WI38 (cell line): ENCODE data around the gene PSD.
"Not testable (repeated sequence)": the region's sequence is repeated elsewhere in the genome, so short reads cannot be mapped to it uniquely, and the experiment has no call there.

Experiments
- H3K4me3 ChIP-seq: 2 replicates; pipeline ENCODE4 v1.5.1; 2011; ENCODE audit warnings: low read depth, mild to moderate bottlenecking, control low read depth, low read length
- TF ChIP-seq, protein P1 (sequence below): IDR thresholded peaks from 2 replicates; pipeline ENCODE4 v1.5.1; 2012; ENCODE audit warnings: low read depth, mild to moderate bottlenecking, control low read depth, low read length

The PSD gene

DNA sequence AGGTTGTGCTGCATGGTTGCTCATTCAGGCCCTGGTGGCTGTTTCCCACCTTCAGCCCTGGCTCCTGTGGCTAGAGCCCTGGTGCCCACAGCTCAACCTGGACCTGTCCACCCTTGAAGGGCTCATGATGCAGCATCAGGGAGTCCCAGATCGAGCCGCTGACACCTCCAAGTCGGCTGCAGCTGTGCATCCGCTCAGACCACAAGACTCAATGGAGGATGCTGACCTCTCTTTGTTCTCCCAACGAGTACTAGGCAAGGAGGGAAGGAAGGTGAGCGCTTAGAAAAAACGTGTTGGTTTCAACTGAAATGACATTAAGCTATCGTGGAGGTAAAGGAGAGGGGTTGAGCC lies 42.2 kb upstream of the PSD start:
- TF ChIP-seq, protein P1, sequence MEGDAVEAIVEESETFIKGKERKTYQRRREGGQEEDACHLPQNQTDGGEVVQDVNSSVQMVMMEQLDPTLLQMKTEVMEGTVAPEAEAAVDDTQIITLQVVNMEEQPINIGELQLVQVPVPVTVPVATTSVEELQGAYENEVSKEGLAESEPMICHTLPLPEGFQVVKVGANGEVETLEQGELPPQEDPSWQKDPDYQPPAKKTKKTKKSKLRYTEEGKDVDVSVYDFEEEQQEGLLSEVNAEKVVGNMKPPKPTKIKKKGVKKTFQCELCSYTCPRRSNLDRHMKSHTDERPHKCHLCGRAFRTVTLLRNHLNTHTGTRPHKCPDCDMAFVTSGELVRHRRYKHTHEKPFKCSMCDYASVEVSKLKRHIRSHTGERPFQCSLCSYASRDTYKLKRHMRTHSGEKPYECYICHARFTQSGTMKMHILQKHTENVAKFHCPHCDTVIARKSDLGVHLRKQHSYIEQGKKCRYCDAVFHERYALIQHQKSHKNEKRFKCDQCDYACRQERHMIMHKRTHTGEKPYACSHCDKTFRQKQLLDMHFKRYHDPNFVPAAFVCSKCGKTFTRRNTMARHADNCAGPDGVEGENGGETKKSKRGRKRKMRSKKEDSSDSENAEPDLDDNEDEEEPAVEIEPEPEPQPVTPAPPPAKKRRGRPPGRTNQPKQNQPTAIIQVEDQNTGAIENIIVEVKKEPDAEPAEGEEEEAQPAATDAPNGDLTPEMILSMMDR = no peak
- H3K4me3 ChIP-seq = peak overlapping the region; percentile 53

DNA sequence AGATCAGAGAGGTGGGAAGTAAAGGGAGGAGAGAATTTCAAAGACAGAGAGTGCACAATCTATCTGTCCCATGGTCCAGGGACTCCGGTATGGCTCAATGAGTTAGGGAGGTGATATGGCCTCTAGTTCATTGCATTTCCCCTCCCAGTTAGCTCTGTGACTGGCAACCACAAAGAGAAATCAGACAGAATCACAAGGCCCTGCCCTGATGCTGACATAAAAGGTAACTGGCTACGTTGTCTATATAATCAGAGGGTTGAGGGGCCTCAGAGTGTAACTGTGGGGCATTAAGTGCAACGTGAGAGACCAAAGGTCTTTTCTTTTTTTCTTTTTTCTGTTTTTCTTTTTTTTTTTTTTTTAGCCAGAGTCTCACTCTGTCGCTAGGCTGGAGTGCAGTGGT lies 40.1 kb upstream of the PSD start:
- TF ChIP-seq, protein P1 = no peak
- H3K4me3 ChIP-seq = no peak overlapping the region

DNA sequence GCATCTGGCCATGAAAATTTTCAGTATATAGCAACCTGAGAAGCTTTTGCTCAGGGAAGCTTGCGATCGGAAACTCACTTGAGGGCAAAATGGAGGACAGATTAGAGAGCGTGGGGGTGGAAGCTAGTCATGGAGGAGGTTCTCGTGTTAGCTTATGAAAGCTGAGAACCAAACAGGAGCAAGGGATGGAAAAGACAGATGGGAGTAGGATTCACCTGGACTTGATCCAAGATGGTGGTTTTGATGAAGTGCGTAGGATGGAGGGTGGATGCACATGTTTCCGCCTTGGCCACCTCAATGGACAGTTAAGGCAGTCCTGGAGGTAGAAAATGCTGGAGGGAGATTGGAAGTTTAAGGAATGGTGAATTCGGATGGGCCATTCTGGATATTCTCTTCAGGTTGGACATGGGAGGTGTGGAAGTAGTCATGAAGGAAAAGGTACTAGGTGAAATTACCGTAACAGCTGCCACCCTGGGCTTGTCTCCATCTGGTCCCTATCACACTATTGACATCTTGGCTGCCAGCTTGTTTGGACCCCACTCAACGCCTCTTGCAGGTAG lies 39.1 kb upstream of the PSD start:
- TF ChIP-seq, protein P1 = no peak
- no peak overlapping the region for H3K4me3 ChIP-seq

DNA sequence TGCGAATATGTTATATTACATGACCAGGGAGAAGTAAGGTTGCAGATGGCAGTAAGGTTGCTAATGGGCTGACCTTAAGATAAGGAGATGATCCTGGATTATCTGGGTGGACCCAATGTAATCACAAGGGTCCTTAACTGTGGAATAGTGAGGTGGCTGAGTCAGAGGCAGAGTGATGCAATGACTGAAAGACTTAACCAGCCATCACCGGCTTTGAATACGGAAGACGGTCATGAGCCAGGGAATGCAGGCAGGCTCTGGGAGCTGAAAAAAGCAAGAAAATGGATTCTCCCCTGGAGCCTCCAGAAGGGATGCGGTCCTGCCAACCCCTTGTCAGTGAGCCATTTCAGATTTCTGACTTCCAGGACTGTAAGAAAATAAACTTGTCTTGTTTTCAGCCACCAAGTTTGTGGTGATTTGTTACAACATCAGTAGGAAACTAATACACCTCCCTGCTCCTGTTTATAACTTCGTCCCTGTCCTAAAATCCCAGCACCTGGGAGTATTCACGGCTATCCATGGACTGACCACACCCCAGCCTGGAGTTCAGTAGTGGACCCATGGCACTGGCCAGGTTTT lies 37.4 kb upstream of the PSD start:
- TF ChIP-seq, protein P1 = no peak

DNA sequence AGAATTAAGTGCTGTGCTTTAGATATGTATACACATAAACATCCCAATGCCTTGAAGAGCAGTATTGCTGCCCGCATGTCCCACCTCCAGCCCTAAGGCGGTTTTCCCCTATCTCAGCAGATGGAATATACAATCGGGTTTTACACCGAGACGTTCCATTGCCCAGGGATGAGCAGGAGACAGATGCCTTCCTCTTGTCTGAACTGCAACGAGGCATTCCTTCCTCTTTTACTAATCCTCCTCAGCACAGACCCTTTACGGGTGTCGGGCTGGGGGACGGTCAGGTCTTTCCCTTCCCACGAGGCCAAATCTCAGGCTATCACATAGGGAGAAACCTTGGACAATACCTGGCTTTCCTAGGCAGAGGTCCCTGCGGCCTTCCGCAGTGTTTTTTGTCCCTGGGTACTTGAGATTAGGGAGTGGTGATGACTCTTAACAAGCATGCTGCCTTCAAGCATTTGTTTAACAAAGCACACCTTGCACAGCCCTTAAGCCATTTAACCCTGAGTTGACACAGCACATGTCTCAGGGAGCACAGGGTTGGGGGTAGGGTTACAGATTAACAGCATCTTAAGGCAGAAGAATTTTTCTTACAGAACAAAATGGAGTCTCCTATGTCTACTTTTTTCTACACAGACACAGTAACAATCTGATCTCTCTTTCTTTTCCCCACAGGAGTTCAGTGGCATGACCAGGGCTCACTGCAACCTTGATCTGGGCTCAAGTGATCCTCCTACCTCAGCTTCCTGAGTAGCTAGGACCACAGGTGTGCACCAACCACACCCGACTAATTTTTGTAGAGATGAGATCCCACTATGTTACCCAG lies 36.3 kb upstream of the PSD start:
- not testable (repeated sequence) for H3K4me3 ChIP-seq

More for the DNA sequence above, 37.4 kb upstream of the PSD start:
- no peak overlapping the region for H3K4me3 ChIP-seq

DNA sequence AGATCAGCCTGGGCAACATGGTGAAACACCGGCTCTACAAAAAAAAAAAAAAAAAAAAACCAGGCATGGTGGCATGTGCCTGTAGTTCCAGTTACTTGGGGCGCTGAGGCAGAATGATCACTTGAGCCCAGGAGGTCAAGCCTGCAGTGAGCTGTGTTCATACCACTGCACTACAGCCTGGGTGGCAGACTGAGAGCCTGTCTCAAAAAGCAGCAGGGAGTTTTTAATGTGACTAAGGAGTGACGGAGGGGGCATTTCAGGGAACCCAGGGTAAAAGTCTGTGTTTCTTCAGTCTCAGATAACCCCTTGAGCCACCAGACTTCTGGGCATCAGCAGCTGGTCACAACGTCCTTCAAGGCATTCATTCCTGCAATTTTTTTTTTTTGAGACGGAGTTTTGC lies 34.9 kb upstream of the PSD start:
- TF ChIP-seq, protein P1 = no peak
- no peak overlapping the region for H3K4me3 ChIP-seq

DNA sequence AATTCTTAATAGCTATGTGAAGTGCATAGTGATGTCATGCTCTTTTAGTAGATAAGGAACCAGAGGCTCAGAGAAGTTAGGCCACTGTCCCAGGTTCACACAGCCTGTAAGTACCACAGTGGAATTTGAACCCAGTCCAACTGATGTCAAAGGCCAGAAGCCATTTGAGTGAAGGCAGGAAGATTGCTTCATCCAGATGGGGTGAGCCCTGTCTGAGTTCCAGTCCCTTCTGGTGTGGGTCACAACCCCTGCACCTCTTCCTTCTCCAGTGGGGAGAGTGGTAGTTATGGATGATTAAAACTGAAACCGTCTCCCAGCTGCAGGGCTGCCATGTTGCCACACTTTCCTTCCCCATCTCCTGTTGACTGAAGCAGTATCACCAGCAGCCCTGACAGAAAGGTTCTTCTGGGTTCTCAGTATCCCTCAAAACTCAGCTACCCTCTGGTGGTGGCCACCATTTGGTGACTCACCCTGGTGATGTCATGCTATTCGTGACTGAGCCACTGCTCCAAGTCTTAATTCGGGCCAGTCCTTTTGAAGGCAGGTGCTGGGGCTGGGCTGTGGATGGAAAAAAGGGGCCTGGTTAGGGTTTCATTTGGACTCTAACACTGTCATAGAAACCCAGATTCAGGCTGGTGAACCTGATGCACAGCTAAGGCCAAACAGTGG lies 34.2 kb upstream of the PSD start:
- TF ChIP-seq, protein P1 = no peak
- H3K4me3 ChIP-seq = no peak overlapping the region
